GM13976 (cell line): ENCODE data around the gene KIF16B.

Experiments used
- DNase-seq: peaks from one replicate; pipeline ENCODE4 v3.0.0; 2012; ENCODE audit warnings: low spot score
- CTCF ChIP-seq: IDR thresholded peaks from 2 replicates; pipeline ENCODE4 v1.5.1; 2012; ENCODE audit warnings: borderline replicate concordance, mild to moderate bottlenecking; ENCODE audit not compliant: insufficient read depth; ENCODE audit errors: extremely low read depth, missing control alignments, control extremely low read depth
- in situ Hi-C: fragments of 300-500 bp; cut with MboI; formaldehyde crosslinking; loops from one replicate; pipeline ENCODE4 v1.12.0; 2022; ENCODE audit warnings: low sequenced_read_pairs, mixed read lengths, inconsistent platforms; ENCODE audit not compliant: unreplicated experiment

KIF16B gene

GRCh38 chr20:16364320-16364687 is 208.9 kb downstream of the KIF16B start:
- DNase-seq = no peak
- in situ Hi-C loops = no loop called here
- TF ChIP-seq CTCF = no peak

- in situ Hi-C loops = no loop called here
- TF ChIP-seq CTCF = no peak
- no peak for DNase-seq
Measured at GRCh38 chr20:16363506-16364319, 209.5 kb downstream of the KIF16B start.

GRCh38 chr20:16362642-16363041 is 210.6 kb downstream of the KIF16B start:
- DNase-seq = no peak
- TF ChIP-seq CTCF = no peak
- in situ Hi-C loops = no loop called here

GRCh38 chr20:16360668-16361067 is 212.6 kb downstream of the KIF16B start:
- TF ChIP-seq CTCF = no peak
- DNase-seq = no peak
- in situ Hi-C loops = no loop called here

GRCh38 chr20:16353417-16353781 is 219.8 kb downstream of the KIF16B start:
- TF ChIP-seq CTCF = no peak
- in situ Hi-C loops = no loop called here
- DNase-seq = no peak

- in situ Hi-C loops = no loop called here
- TF ChIP-seq CTCF = no peak
- no peak for DNase-seq
Measured at GRCh38 chr20:16352751-16353416, 220.4 kb downstream of the KIF16B start.
